A549 treated with AZD2906 at 1 μM for 4 hours (cell line): ENCODE data around the gene MBTPS1. TPM values are rescaled to one million over a fixed set of nuclear protein-coding genes. Genes with fewer than 3 reads are reported as not detected.

Source experiments
- total RNA-seq: library from RNA; stranded (reverse); fragments of 200-300 nt; extraction: Qiagen RNA extraction; gene quantifications from 5 replicates; pipeline ENCODE4 v1.2.3, GENCODE V29; 2022

MBTPS1 gene
- 39.6 to 45.8 TPM (median 42.6 TPM) in 5 replicates for total RNA-seq

DNA sequence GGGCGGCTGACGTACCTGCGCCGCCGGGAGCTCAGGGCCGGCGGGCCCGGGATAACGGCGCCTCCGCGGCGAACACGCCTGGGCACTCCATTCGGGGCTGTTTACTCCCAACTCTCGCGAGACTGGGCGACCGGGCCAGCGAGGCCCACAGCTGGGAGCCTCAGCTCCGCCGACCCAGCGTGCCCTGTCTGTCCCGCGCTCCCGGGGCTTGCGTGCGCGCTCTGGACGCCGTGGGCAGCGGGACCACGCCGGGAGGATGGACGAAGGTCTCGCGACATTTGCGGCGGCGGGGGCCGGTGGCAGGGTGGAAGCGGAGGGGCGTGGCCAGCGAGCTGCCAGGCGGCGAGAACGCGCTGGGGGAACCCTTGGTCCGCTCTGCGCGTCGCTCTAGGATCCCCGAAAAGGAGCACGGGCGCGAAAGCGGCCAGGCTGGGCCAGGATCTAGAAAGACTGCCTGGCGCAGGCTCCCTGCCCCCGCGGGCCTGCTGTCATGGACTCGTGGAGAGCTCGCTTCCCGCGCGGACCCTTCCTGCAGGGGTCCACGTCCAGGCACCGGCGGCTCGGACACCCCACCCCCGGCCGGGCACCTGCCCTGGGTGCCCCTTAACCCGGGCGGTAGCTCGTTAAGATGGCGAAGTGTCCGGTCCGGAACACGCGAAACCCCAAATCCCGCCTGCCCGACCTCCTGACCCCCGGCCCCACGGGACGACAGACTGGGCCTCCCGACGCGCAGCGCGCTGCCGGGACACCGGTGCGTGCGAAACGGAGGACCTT is at the start of gene MBTPS1:
TSS of gene MBTPS1 (minus strand) at position 223 of the 774 bp plus-strand sequence. CDS start 15,159 bp downstream, outside the sequence.

DNA sequence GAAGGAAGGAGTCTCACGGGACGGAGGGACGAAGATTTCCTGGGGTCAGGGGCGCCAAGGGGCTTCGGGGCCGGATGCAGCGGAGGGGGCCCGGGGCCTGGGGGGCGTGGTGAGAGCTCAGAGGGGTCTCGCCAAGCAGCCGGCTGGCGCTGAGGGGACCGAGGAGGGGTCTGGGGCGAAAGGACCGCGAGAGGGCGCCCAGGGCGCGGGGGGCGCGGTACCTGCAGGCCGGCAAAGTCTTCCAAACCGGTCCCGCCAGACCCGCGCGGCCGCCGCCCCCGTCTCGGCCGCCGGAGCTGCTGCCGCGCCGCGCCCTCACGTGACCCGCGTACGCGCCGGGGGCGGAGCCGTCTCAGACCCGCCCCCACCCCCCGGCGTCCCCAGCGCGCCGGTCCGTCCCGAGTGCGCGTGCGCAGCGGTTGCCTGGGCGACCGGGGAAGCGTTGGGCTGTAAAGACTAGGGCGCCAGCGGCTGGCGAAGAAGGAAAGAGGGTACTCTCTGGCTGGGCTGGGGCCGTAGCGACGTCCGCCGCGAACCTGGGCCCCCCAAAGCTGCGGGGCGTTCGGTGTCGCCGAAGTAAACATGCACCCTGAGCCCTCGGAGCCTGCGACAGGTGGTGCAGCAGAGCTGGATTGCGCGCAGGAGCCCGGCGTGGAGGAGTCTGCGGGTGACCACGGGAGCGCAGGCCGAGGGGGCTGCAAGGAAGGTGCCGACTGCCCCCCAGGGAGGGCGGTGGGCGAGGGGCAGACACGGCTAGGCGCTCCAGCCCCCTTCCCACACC is 28.3 kb upstream of the MBTPS1 start, which contains the start of the genes DNAAF1 and HSDL1:
TSS of gene DNAAF1 (plus strand) at position 450 of the 781 bp plus-strand sequence. CDS start at position 583, 133 bp downstream.
TSS of gene HSDL1 (minus strand) at position 319 of the 781 bp plus-strand sequence. CDS start 13,856 bp downstream, outside the sequence.

DNA sequence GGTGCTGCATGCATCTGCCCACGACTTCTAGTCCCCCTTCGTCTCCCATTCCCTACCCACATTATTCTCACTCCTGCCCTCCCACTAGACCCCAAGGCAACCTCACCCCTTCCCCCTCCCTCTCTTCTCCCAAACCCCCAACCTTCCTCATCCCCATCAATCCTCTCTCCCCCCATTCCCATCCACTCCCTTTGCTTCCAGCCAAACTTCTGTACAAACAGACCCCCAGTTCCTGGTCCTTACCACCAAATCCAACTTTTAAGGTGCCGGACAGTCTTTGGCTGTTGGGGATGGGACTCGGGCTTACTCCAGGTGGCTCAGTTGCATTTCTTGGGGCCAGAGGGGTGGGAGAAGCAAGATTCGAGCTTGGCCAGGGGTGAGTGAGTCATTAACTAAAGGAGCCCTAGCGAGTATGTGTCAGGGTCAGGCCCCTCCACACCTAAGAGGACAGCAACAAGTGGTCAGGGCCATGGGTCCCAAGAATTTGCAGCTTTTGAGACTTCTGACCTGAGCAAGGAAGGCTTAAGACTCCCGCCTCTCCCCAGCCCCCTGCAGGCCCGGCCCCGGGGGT is 74.3 kb downstream of the MBTPS1 start, which contains the start of gene SLC38A8:
TSS of gene SLC38A8 (minus strand) at position 488 of the 571 bp plus-strand sequence. CDS start 638 bp downstream, outside the sequence.

Other genes starting within 250 kb of the MBTPS1 start
- 1.1 to 2.2 TPM (median 1.9 TPM) in 5 replicates for gene MLYCD, start 217.8 kb downstream of the MBTPS1 start, total RNA-seq
- gene OSGIN1, start 163.7 kb downstream of the MBTPS1 start, total RNA-seq: 14.9 to 30.1 TPM (median 16.3 TPM) in 5 replicates
- gene NECAB2, start 148.7 kb downstream of the MBTPS1 start, total RNA-seq: 1.4 to 3.0 TPM (median 2.6 TPM) in 5 replicates
- 0.09 TPM in 1 of 5 replicates, not detected in the others for gene SLC38A8, start 74.1 kb downstream of the MBTPS1 start, total RNA-seq
- gene HSDL1, start 28.2 kb upstream of the MBTPS1 start, total RNA-seq: 17.5 to 19.9 TPM (median 17.8 TPM) in 5 replicates
- 0.21 to 0.48 TPM (median 0.34 TPM) in 5 replicates for gene DNAAF1, start 28.4 kb upstream of the MBTPS1 start, total RNA-seq
- gene TAF1C, start 70.1 kb upstream of the MBTPS1 start, total RNA-seq: 20.2 to 32.4 TPM (median 29.6 TPM) in 5 replicates
- gene ADAD2, start 74.2 kb upstream of the MBTPS1 start, total RNA-seq: 0.05 TPM in 1 of 5 replicates, not detected in the others
- not detected in 5 replicates for gene KCNG4, start 123.1 kb upstream of the MBTPS1 start, total RNA-seq
- gene WFDC1, start 177.9 kb upstream of the MBTPS1 start, total RNA-seq: 0.16 TPM in 1 of 5 replicates, not detected in the others